Uterus (tissue), 4 donors: ENCODE measurements around the gene TMEM81. TPM values are rescaled to one million over a fixed set of nuclear protein-coding genes. Genes with fewer than 3 reads are reported as not detected.

ENCODE experiments used
- DNase-seq, 2 donors: peaks; one replicate each; pipeline ENCODE4 v3.0.0-alpha.2; 2019 to 2020
- H3K27ac ChIP-seq, 2 donors: fragments of 200-600 bp; sonication (generic); 1 replicate in 1 of 2; 2 replicates in 1 of 2; pipeline ENCODE4 v1.5.1; 2016 to 2018
- H3K27me3 ChIP-seq, 2 donors: fragments of 200-600 bp; sonication (generic); one replicate each; pipeline ENCODE4 v1.5.1; 2018 to 2019; ENCODE audit warnings: control low read depth in 1 of 2
- H3K36me3 ChIP-seq, 2 donors: fragments of 200-600 bp; sonication (generic); one replicate each; pipeline ENCODE4 v1.5.1; 2019; ENCODE audit warnings: control low read depth in 1 of 2
- H3K4me1 ChIP-seq, 2 donors: fragments of 200-600 bp; sonication (generic); one replicate each; pipeline ENCODE4 v1.5.1; 2018 to 2019; ENCODE audit warnings: control low read depth in 1 of 2
- H3K4me3 ChIP-seq, 2 donors: fragments of 200-600 bp; sonication (generic); 1 replicate in 1 of 2; 2 replicates in 1 of 2; pipeline ENCODE4 v1.5.1; 2018 to 2019; ENCODE audit warnings: mild to moderate bottlenecking in 1 of 2
- H3K9me3 ChIP-seq, 2 donors: fragments of 200-600 bp; sonication (generic); one replicate each; pipeline ENCODE4 v1.5.1; 2019; ENCODE audit warnings: control low read depth in 1 of 2
- CTCF ChIP-seq, 4 experiments: fragments of 200-600 bp in 2 of 4; fragments of 450-650 bp in 2 of 4; sonication (generic) in 2 of 4; IDR thresholded peaks; one replicate each; pipeline ENCODE4 v1.5.1; 2016 to 2019; ENCODE audit warnings: antibody characterized with exemption in 4 of 4, mild to moderate bottlenecking in 2 of 4, moderate library complexity in 1 of 4
- POLR2A ChIP-seq, 2 donors: fragments of 450-650 bp; IDR thresholded peaks; one replicate each; pipeline ENCODE4 v1.6.1; 2016; ENCODE audit warnings: antibody characterized with exemption in 2 of 2, mild to moderate bottlenecking in 1 of 2, moderate library complexity in 1 of 2
- intact Hi-C: fragments of 100-400 bp; cut with DNase I; formaldehyde crosslinking; loops from one replicate; pipeline ENCODE4 v1.15.1; 2023; ENCODE audit warnings: low total_unique reads
- total RNA-seq, 4 donors: library from RNA; depleted of rRNA in 3 of 4; stranded (reverse); fragments of >200 nt in 3 of 4; gene quantifications; one replicate each; pipeline versions ENCODE4 v1.1.0 to v1.2.4, GENCODE V29; 2014 to 2023
- donor health status: DM: yes; HTN: yes; CAD: no.

TMEM81 gene
- total RNA-seq, 4 donors from 2014 or later = 0.26 to 3.3 (median 1.7) TPM; not detected in 1

- TF ChIP-seq POLR2A (IDR thresholded peaks at IDR 0.05) (no peak), CTCF (IDR thresholded peaks at IDR 0.05) (peak; percentile 74 to 84 (median 78))
- intact Hi-C loops = no loop called here
- peak; percentile 61 to 71 for DNase-seq
- Histone ChIP-seq H3K4me3 (no peak overlapping the region), H3K36me3 (no peaks in the 10 kb centered on the region), H3K4me1 (no peaks in the 10 kb centered on the region), H3K9me3 (no peaks in the 10 kb centered on the region), H3K27ac (no peak overlapping the region), H3K27me3 (no peaks in the 10 kb centered on the region)
Measured at GRCh38 chr1:205061665-205062069, 22.6 kb downstream of the TMEM81 start.

- no peak overlapping the region for H3K27ac ChIP-seq
- no peaks in the 10 kb centered on the region for H3K9me3 ChIP-seq
- DNase-seq = no peak
- H3K36me3 ChIP-seq = no peaks in the 10 kb centered on the region
- intact Hi-C loops = no loop called here
- TF ChIP-seq POLR2A (IDR thresholded peaks at IDR 0.05) (no peak), CTCF (IDR thresholded peaks at IDR 0.05) (no peak)
- H3K27me3 ChIP-seq = no peaks in the 10 kb centered on the region
- no peaks in the 10 kb centered on the region for H3K4me1 ChIP-seq
- H3K4me3 ChIP-seq = no peak overlapping the region
Measured at GRCh38 chr1:205061227-205061626, 23.0 kb downstream of the TMEM81 start.

GRCh38 chr1:205060746-205061145, 23.5 kb downstream of the TMEM81 start:
- Histone ChIP-seq H3K27ac (no peak overlapping the region), H3K36me3 (no peaks in the 10 kb centered on the region), H3K27me3 (no peaks in the 10 kb centered on the region), H3K9me3 (no peaks in the 10 kb centered on the region), H3K4me1 (no peaks in the 10 kb centered on the region), H3K4me3 (no peak overlapping the region)
- intact Hi-C loops = no loop called here
- TF ChIP-seq CTCF (IDR thresholded peaks at IDR 0.05) (no peak), POLR2A (IDR thresholded peaks at IDR 0.05) (no peak)
- DNase-seq = no peak

- DNase-seq = no peak
- intact Hi-C loops = no loop called here
- TF ChIP-seq POLR2A (IDR thresholded peaks at IDR 0.05) (no peak), CTCF (IDR thresholded peaks at IDR 0.05) (no peak)
- no peak overlapping the region for H3K27ac ChIP-seq
- H3K36me3 ChIP-seq = no peaks in the 10 kb centered on the region
- H3K9me3 ChIP-seq = no peaks in the 10 kb centered on the region
- no peak overlapping the region for H3K4me3 ChIP-seq
- no peaks in the 10 kb centered on the region for H3K4me1 ChIP-seq
- no peaks in the 10 kb centered on the region for H3K27me3 ChIP-seq
Measured at GRCh38 chr1:205059660-205060059, 24.6 kb downstream of the TMEM81 start.

- no peak for DNase-seq
- intact Hi-C loops = no loop called here
- Histone ChIP-seq H3K36me3 (no peaks in the 10 kb centered on the region), H3K9me3 (no peaks in the 10 kb centered on the region), H3K4me3 (no peak overlapping the region), H3K4me1 (no peaks in the 10 kb centered on the region), H3K27me3 (no peaks in the 10 kb centered on the region), H3K27ac (no peak overlapping the region)
- no peak for TF ChIP-seq CTCF (IDR thresholded peaks at IDR 0.05)
Measured at GRCh38 chr1:205058853-205059252, 25.4 kb downstream of the TMEM81 start.
